Lower leg skin (tissue), 4 donors: Measurements from ENCODE around the gene ONECUT2. TPM values are rescaled to one million over a fixed set of nuclear protein-coding genes. Genes with fewer than 3 reads are reported as not detected.

Experiments used
- DNase-seq, 2 donors: peaks; one replicate each; pipeline ENCODE4 v3.0.0-alpha.2; 2019; ENCODE audit warnings: low spot score in 2 of 2
- H3K4me3 ChIP-seq: fragments of 200-600 bp; sonication (generic); 2 replicates; pipeline ENCODE4 v1.5.1; 2017; ENCODE audit warnings: mild to moderate bottlenecking, low read depth; ENCODE audit not compliant: poor library complexity, severe bottlenecking
- CTCF ChIP-seq, 3 donors: fragments of 450-650 bp; IDR thresholded peaks; one replicate each; pipeline ENCODE4 v1.5.1; 2016; ENCODE audit warnings: antibody characterized with exemption in 3 of 3, mild to moderate bottlenecking in 3 of 3, moderate library complexity in 2 of 3
- POLR2A ChIP-seq, 2 donors: fragments of 450-650 bp; IDR thresholded peaks; one replicate each; pipeline ENCODE4 v1.6.1; 2016 to 2017; ENCODE audit warnings: antibody characterized with exemption in 2 of 2, mild to moderate bottlenecking in 1 of 2, moderate library complexity in 1 of 2
- WGBS, 2 donors: methylation state at CpG; one replicate each; pipeline ENCODE4 v1.1.5; 2018; 5-methylcytosine and 5-hydroxymethylcytosine counted together
- intact Hi-C: fragments of 100-400 bp; cut with DNase I; formaldehyde crosslinking; loops from one replicate; pipeline ENCODE4 v1.15.0; 2023; ENCODE audit warnings: low total_unique reads
- total RNA-seq, 4 donors: library from RNA; depleted of rRNA; stranded (reverse); fragments of >200 nt; gene quantifications; one replicate each; pipeline ENCODE4 v1.1.0, GENCODE V29; 2016

ONECUT2 gene
- total RNA-seq, 4 donors from 2014 or later = 0.02 to 0.08 (median 0.06) TPM; not detected in 1

- WGBS, 2 donors = 40 to 52% methylated on average over 16 of the region's 16 CpGs
- no peak overlapping the region for H3K4me3 ChIP-seq
- no peak for DNase-seq
- intact Hi-C loops = no loop called here
- TF ChIP-seq POLR2A (IDR thresholded peaks at IDR 0.05) (no peak), CTCF (IDR thresholded peaks at IDR 0.05) (no peak)
Observed at GRCh38 chr18:57533006-57533867, 98.1 kb downstream of the ONECUT2 start.

GRCh38 chr18:57533868-57534510, 98.8 kb downstream of the ONECUT2 start:
- intact Hi-C loops = no loop called here
- WGBS, 2 donors = 41 to 54% methylated on average over 4 of the region's 4 CpGs
- no peak for DNase-seq

GRCh38 chr18:57534511-57534909, 99.3 kb downstream of the ONECUT2 start:
- H3K4me3 ChIP-seq = no peak overlapping the region
- intact Hi-C loops = no loop called here
- TF ChIP-seq POLR2A (IDR thresholded peaks at IDR 0.05) (no peak), CTCF (IDR thresholded peaks at IDR 0.05) (no peak)
- no peak for DNase-seq

More at GRCh38 chr18:57533868-57534510, 98.8 kb downstream of the ONECUT2 start:
- TF ChIP-seq CTCF (IDR thresholded peaks at IDR 0.05) (no peak), POLR2A (IDR thresholded peaks at IDR 0.05) (no peak)
- H3K4me3 ChIP-seq = no peak overlapping the region

GRCh38 chr18:57538614-57539013, 103.4 kb downstream of the ONECUT2 start:
- intact Hi-C loops = no loop called here
- no peak overlapping the region for H3K4me3 ChIP-seq
- WGBS, 2 donors = 87 to 89% methylated on average over 3 of the region's 3 CpGs
- DNase-seq = no peak
- TF ChIP-seq CTCF (IDR thresholded peaks at IDR 0.05) (no peak), POLR2A (IDR thresholded peaks at IDR 0.05) (no peak)

- no peak for DNase-seq
- no peak overlapping the region for H3K4me3 ChIP-seq
- TF ChIP-seq CTCF (IDR thresholded peaks at IDR 0.05) (no peak), POLR2A (IDR thresholded peaks at IDR 0.05) (no peak)
- WGBS, 2 donors = 79 to 81% methylated on average over 4 of the region's 4 CpGs
- intact Hi-C loops = no loop called here
Observed at GRCh38 chr18:57539702-57540101, 104.5 kb downstream of the ONECUT2 start.

Other genes starting within 250 kb of the ONECUT2 start
- not detected for gene ST8SIA3, start 82.8 kb upstream of the ONECUT2 start, total RNA-seq
- gene FECH, start 151.3 kb downstream of the ONECUT2 start, total RNA-seq = 10 to 100 TPM; 22.8 to 75.4 (median 43.6) TPM
- gene NARS1, start 186.5 kb downstream of the ONECUT2 start, total RNA-seq = 10 to 100 TPM; 61.6 to 77.4 (median 69.3) TPM